Measurements from ENCODE around the gene IFT43. TPM values are rescaled to one million over a fixed set of nuclear protein-coding genes. Genes with fewer than 3 reads are reported as not detected.

The IFT43 gene
- 25.9 and 28.5 TPM in 2 replicates for total RNA-seq

GRCh38 chr14:75985618-75986438, at the start of gene IFT43:
Gene IFT43 (plus strand): TSS chr14:75985763. CDS start chr14:75985787, 24 bp downstream.

GRCh38 chr14:75981426-75982265, 3.9 kb upstream of the IFT43 start, which contains the start of gene TGFB3:
Gene TGFB3 (minus strand): TSS chr14:75981995. CDS start chr14:75980893, 1,102 bp downstream.

Other genes starting within 250 kb of the IFT43 start
- 39.5 and 41.4 TPM in 2 replicates for gene TGFB3, start 3.8 kb upstream of the IFT43 start, total RNA-seq
- gene GPATCH2L, start 166.2 kb downstream of the IFT43 start, total RNA-seq, result 50.8 and 58.9 TPM in 2 replicates